ENCODE data around the gene CROCC2. TPM values are rescaled to one million over a fixed set of nuclear protein-coding genes. Genes with fewer than 3 reads are reported as not detected.

Gene CROCC2
- total and polyA plus RNA-seq, 10 of the 15 experiments (the other 5 are each of a cell fraction or from before 2014, with no cell fraction given) = not detected

GRCh38 chr2:241009191-241009590 is 103.1 kb downstream of the CROCC2 start:
- DNase-seq (ENCODE audit: low read depth, low spot score) (no peak), FAIRE-seq (no peak), ATAC-seq (no peak)
- TF ChIP-seq PAX5 (IDR thresholded peaks at IDR 0.05; ENCODE audit: borderline replicate concordance, low read depth, low read length) (no peak), JUNB (IDR thresholded peaks at IDR 0.05) (no peak), TCF3 (IDR thresholded peaks at IDR 0.05; ENCODE audit: borderline replicate concordance, insufficient read depth, low read depth, low read length) (no peak), GATAD2B (conservative IDR thresholded peaks at IDR 0.05; ENCODE audit: low read depth) (no peak), HDAC2 (IDR thresholded peaks at IDR 0.05) (no peak), RBBP5 (conservative IDR thresholded peaks at IDR 0.05) (no peak)
- Histone ChIP-seq H3K9ac (ENCODE audit: control insufficient read depth, insufficient read depth, low read length) (no peak overlapping the region), H3K4me1 (ENCODE audit: control insufficient read depth, insufficient read depth, low read length) (no peaks in the 10 kb centered on the region), H3K9me3 (replicated peaks; ENCODE audit: control insufficient read depth, insufficient read depth, low read length) (no peaks in the 10 kb centered on the region), H3K4me3 (no peak overlapping the region), H3K79me2 (ENCODE audit: control insufficient read depth, insufficient read depth, low read length) (no peaks in the 10 kb centered on the region), H3K4me2 (ENCODE audit: control insufficient read depth, insufficient read depth) (no peak overlapping the region), H3K36me3 (ENCODE audit: control insufficient read depth in 2 of 2, insufficient read depth in 2 of 2, low read length in 1 of 2) (no peaks in the 10 kb centered on the region), H2AFZ (ENCODE audit: control insufficient read depth, low read depth, low read length) (no peak overlapping the region), H4K20me1 (ENCODE audit: control insufficient read depth, insufficient read depth) (no peaks in the 10 kb centered on the region), H3K27me3 (replicated peaks in 1 of 2; ENCODE audit: control insufficient read depth in 2 of 2, insufficient read depth in 2 of 2, low read length in 1 of 2) (peaks cover 0 to 2% of the 10 kb centered on the region in 2 experiments; a peak in 3 of 4 replicates), H3K27ac (ENCODE audit: control insufficient read depth, insufficient read depth) (no peak overlapping the region)
- in situ Hi-C loops (cut with MboI) (no loop called here), intact Hi-C loops (cut with micrococcal nuclease; ENCODE audit: unreplicated experiment) (no loop called here)
- POLR2A ChIA-PET = no interaction called here
- RAD21 ChIA-PET (ENCODE audit: unreplicated experiment) = no interaction called here
- 9% methylated on average over 1 of the region's 2 CpGs for WGBS (ENCODE audit: insufficient coverage, insufficient replicate concordance, low lambda C conversion rate, missing lambda C conversion rate)
- BruUV-seq (replicated peaks) = no TSS peak
- CTCF ChIA-PET = no interaction called here
- SMC1A ChIA-PET (ENCODE audit: uncharacterized antibody, unreplicated experiment) = no interaction called here

GRCh38 chr2:241009601-241010530 is 103.7 kb downstream of the CROCC2 start:
- ChIA-PET POLR2A (no interaction called here), SMC1A (ENCODE audit: uncharacterized antibody, unreplicated experiment) (no interaction called here), RAD21 (ENCODE audit: unreplicated experiment) (interaction anchor here (0.5 kb wide), 1 partner anchor 35 kb away, joined by 3 read pairs; no protein-coding TSS in a partner anchor), CTCF (no interaction called here)
- no peak for FAIRE-seq
- no peaks in the 10 kb centered on the region for H3K4me1 ChIP-seq (ENCODE audit: control insufficient read depth, insufficient read depth, low read length)
- 19% methylated on average over 28 of the region's 28 CpGs for WGBS (ENCODE audit: insufficient coverage, insufficient replicate concordance, low lambda C conversion rate, missing lambda C conversion rate)
- H2AFZ ChIP-seq (ENCODE audit: control insufficient read depth, low read depth, low read length) = no peak overlapping the region; the same call in 1 of the 2 replicates
- H3K4me2 ChIP-seq (ENCODE audit: control insufficient read depth, insufficient read depth) = peak overlapping the region; percentile 2; the same call in 1 of the 2 replicates
- in situ Hi-C loops (cut with MboI) (no loop called here), intact Hi-C loops (cut with micrococcal nuclease; ENCODE audit: unreplicated experiment) (no loop called here)
- H3K9ac ChIP-seq (ENCODE audit: control insufficient read depth, insufficient read depth, low read length) = no peak overlapping the region
- DNase-seq (ENCODE audit: low read depth, low spot score) = no peak
- no peaks in the 10 kb centered on the region for H4K20me1 ChIP-seq (ENCODE audit: control insufficient read depth, insufficient read depth)
- H3K27ac ChIP-seq (ENCODE audit: control insufficient read depth, insufficient read depth) = no peak overlapping the region
- H3K4me3 ChIP-seq = no peak overlapping the region
- H3K27me3 ChIP-seq (replicated peaks in 1 of 2; ENCODE audit: control insufficient read depth in 2 of 2, insufficient read depth in 2 of 2, low read length in 1 of 2) = peaks cover 0 to 2% of the 10 kb centered on the region in 2 experiments; a peak in 3 of 4 replicates
- no peaks in the 10 kb centered on the region for H3K9me3 ChIP-seq (replicated peaks; ENCODE audit: control insufficient read depth, insufficient read depth, low read length)
- no TSS peak for BruUV-seq (replicated peaks)
- no peaks in the 10 kb centered on the region for H3K36me3 ChIP-seq (ENCODE audit: control insufficient read depth in 2 of 2, insufficient read depth in 2 of 2, low read length in 1 of 2)
- ATAC-seq = peak; percentile 19; the same call in 1 of the 3 replicates
- H3K79me2 ChIP-seq (ENCODE audit: control insufficient read depth, insufficient read depth, low read length) = no peaks in the 10 kb centered on the region
- TF ChIP-seq IRF5 (IDR thresholded peaks at IDR 0.05; ENCODE audit: borderline replicate concordance) = no peak
- TF ChIP-seq WRNIP1 (IDR thresholded peaks at IDR 0.05; ENCODE audit: borderline replicate concordance, low read depth, low read length) = no peak
- no peak for TF ChIP-seq E2F4 (IDR thresholded peaks at IDR 0.05; ENCODE audit: low read depth, low read length)
- TF ChIP-seq ZSCAN29 (IDR thresholded peaks at IDR 0.05) = no peak
- no peak for TF ChIP-seq ZNF274 (IDR thresholded peaks at IDR 0.05; ENCODE audit: insufficient read depth, insufficient read length)
- no peak for TF ChIP-seq POU2F2 (IDR thresholded peaks at IDR 0.05; ENCODE audit: borderline replicate concordance, low read depth, low read length)
- no peak for TF ChIP-seq RUNX3 (IDR thresholded peaks at IDR 0.05; ENCODE audit: low read length)
- no peak for TF ChIP-seq IKZF2 (IDR thresholded peaks at IDR 0.05)
- TF ChIP-seq HCFC1 (IDR thresholded peaks at IDR 0.05; ENCODE audit: low read length) = no peak
- TF ChIP-seq SMARCA5 (IDR thresholded peaks at IDR 0.05) = no peak
- no peak for TF ChIP-seq TCF7 (IDR thresholded peaks at IDR 0.05; ENCODE audit: borderline replicate concordance)
- no peak for TF ChIP-seq IKZF1 (conservative IDR thresholded peaks at IDR 0.05)

Data from GM12878 (cell line).